GM10266 (cell line): Measurements from ENCODE around the gene COL25A1.

Experiments
- DNase-seq: peaks from one replicate; pipeline ENCODE4 v3.0.0; 2012; ENCODE audit errors: extremely low spot score
- TF ChIP-seq, protein P1 (sequence below): IDR thresholded peaks from 2 replicates; pipeline ENCODE4 v1.5.1; 2012; ENCODE audit warnings: mild to moderate bottlenecking, low read depth; ENCODE audit not compliant: control insufficient read depth, insufficient read depth; ENCODE audit errors: missing control alignments

Gene COL25A1

GRCh38 chr4:109134921-109135320 lies 167.5 kb downstream of the COL25A1 start:
- TF ChIP-seq, protein P1, sequence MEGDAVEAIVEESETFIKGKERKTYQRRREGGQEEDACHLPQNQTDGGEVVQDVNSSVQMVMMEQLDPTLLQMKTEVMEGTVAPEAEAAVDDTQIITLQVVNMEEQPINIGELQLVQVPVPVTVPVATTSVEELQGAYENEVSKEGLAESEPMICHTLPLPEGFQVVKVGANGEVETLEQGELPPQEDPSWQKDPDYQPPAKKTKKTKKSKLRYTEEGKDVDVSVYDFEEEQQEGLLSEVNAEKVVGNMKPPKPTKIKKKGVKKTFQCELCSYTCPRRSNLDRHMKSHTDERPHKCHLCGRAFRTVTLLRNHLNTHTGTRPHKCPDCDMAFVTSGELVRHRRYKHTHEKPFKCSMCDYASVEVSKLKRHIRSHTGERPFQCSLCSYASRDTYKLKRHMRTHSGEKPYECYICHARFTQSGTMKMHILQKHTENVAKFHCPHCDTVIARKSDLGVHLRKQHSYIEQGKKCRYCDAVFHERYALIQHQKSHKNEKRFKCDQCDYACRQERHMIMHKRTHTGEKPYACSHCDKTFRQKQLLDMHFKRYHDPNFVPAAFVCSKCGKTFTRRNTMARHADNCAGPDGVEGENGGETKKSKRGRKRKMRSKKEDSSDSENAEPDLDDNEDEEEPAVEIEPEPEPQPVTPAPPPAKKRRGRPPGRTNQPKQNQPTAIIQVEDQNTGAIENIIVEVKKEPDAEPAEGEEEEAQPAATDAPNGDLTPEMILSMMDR: no peak

DNA sequence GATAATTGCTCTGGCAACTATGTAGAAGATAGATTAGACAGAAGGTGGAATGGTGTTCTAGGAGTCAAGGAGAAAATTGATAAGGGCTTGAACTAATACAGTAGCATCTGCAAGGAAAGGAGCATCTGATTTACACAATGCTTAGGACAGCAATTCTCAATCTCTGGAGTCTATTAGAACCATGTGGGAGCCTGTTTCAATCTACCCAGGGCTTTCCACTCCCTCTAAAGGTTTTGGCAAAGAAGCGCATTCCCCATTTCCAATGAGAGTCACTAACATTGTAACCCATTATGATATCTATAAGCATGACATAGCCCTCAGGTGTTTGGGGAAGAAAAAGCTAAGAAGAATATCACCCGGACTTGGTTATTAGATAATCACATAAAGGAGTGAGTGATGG lies 168.2 kb downstream of the COL25A1 start:
- DNase-seq: no peak
- TF ChIP-seq, protein P1: no peak

More at GRCh38 chr4:109134921-109135320, 167.5 kb downstream of the COL25A1 start:
- DNase-seq: no peak

DNA sequence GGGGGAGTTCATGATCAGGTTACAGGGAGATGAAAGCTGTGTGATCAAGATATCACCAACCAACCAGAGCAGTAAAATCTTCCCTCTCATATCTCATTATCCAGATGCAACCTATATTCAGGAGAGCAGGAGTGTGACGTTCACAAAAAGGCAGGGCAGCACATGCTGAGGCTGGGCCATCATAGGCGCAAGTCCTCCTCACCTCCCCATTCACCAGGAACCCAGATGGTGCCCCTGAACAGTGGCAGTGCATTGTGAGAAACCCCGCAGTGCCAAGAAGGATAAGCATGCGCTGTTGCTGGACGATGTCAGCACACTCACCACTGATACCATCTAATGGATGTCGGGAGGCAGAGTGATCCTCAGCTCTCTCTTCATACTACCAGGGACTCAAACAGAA lies 170.9 kb downstream of the COL25A1 start:
- TF ChIP-seq, protein P1: no peak
- DNase-seq: no peak

DNA sequence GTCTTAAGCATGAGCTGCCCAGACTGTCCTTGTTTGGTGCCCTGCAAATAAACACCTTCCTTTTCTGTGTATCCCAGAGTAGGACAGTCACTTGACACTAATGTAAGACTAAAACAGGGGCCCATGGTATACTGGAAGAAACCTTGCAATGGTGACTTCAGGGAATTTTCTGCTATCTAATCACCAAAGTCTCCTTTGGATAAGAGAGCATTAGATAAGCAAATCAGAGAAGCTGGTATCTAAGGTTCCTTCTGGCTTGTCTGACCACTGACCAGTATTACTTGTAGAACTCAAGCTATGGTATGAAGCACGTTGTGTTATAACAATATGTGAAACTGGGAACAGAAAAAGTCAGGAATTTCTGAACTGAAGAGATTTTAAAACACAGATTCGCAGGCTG lies 173.9 kb downstream of the COL25A1 start:
- no peak for DNase-seq
- TF ChIP-seq, protein P1: no peak

GRCh38 chr4:109127866-109128265 lies 174.6 kb downstream of the COL25A1 start:
- TF ChIP-seq, protein P1: no peak
- no peak for DNase-seq

- TF ChIP-seq, protein P1: no peak
- DNase-seq: no peak
These were observed 175.6 kb downstream of the COL25A1 start for GRCh38 chr4:109126856-109127255.

- DNase-seq: no peak
These were observed 177.4 kb downstream of the COL25A1 start for GRCh38 chr4:109125084-109125483.

More at GRCh38 chr4:109125084-109125483, 177.4 kb downstream of the COL25A1 start:
- TF ChIP-seq, protein P1: no peak
